A549 (cell line): ENCODE measurements around the gene ROR2. TPM values are rescaled to one million over a fixed set of nuclear protein-coding genes. Genes with fewer than 3 reads are reported as not detected.

Experiments
- ATAC-seq, 2 experiments: fragments of 200-7000 bp in 1 of 2; fragments of >200 bp in 1 of 2; cut with Nextera tagmentation in 1 of 2; cut with Tn5 transposase in 1 of 2; 3 replicates each; pipeline versions ENCODE4 v1.8.0 to v1.9.1; 2018 to 2020; ENCODE audit warnings: mild to moderate bottlenecking in 1 of 2, moderate library complexity in 1 of 2
- CTCF ChIA-PET: fragments of 300-600 bp; sonication (Branson Sonifier 250); formaldehyde crosslinking; extraction: SDS; loops from one replicate; lab custom pipeline; 2021; ENCODE audit warnings: antibody characterized with exemption, inconsistent platforms; lab: Yijun Ruan, JAX
- POLR2A ChIA-PET: fragments of 350-600 bp; formaldehyde crosslinking; extraction: SDS; loops from one replicate; lab custom pipeline; 2021; ENCODE audit warnings: antibody characterized with exemption, inconsistent platforms; lab: Yijun Ruan, JAX
- DNase-seq, 2 experiments: peaks; one replicate each; pipeline versions ENCODE4 v3.0.0 to v3.0.0-alpha.2; 2011 to 2016; ENCODE audit warnings: low read depth in 1 of 2, low spot score in 1 of 2
- FAIRE-seq: peaks from 2 replicates; lab custom pipeline; 2011; peaks lifted over from hg19 to GRCh38; lab: Jason Lieb, UNC
- H3K27ac ChIP-seq, 2 experiments: fragments of >200 bp; sonication (Bioruptor Twin); formaldehyde crosslinking; 3 replicates each; pipeline ENCODE4 v1.5.1; 2016 to 2017
- H3K4me1 ChIP-seq: fragments of >200 bp; sonication (Bioruptor Twin); formaldehyde crosslinking; 3 replicates; pipeline ENCODE4 v1.6.1; 2016
- H3K4me2 ChIP-seq: fragments of >200 bp; sonication (Bioruptor Twin); formaldehyde crosslinking; 3 replicates; pipeline ENCODE4 v1.6.1; 2016
- H3K4me3 ChIP-seq: fragments of >200 bp; sonication (Bioruptor Twin); formaldehyde crosslinking; 3 replicates; pipeline ENCODE4 v1.5.1; 2016
- H3K9me3 ChIP-seq: fragments of >200 bp; sonication (Bioruptor Twin); formaldehyde crosslinking; 3 replicates; pipeline ENCODE4 v1.6.1; 2016
- BCL3 ChIP-seq: fragments of >200 bp; sonication (Bioruptor Twin); formaldehyde crosslinking; IDR thresholded peaks from 3 replicates; pipeline ENCODE4 v1.6.1; 2016
- CBX2 ChIP-seq: fragments of 200-600 bp; sonication (generic); IDR thresholded peaks from 2 replicates; pipeline ENCODE4 v1.6.1; 2016; ENCODE audit warnings: low read depth, mild to moderate bottlenecking, borderline replicate concordance
- CEBPB ChIP-seq, 2 experiments: fragments of >200 bp in 1 of 2; sonication (Bioruptor Twin) in 1 of 2; formaldehyde crosslinking in 1 of 2; IDR thresholded peaks; 2 replicates each; pipeline ENCODE4 v1.6.1; 2012 to 2016
- ELK1 ChIP-seq: fragments of 150-350 bp; IDR thresholded peaks from 2 replicates; pipeline ENCODE4 v1.6.1; 2014; ENCODE audit warnings: low read depth, mild to moderate bottlenecking, low read length
- EP300 ChIP-seq, 2 experiments: fragments of >200 bp; sonication (Bioruptor Twin); formaldehyde crosslinking; IDR thresholded peaks; 2 replicates in 1 of 2; 3 replicates in 1 of 2; pipeline ENCODE4 v1.6.1; 2016 to 2017
- HOXB5 ChIP-seq: fragments of 250-450 bp; sonication (Bioruptor Pico); IDR thresholded peaks from 2 replicates; pipeline ENCODE4 v1.5.0; 2020; ENCODE audit warnings: mild to moderate bottlenecking, moderate library complexity
- JUN ChIP-seq, 2 experiments: fragments of >200 bp; sonication (Bioruptor Twin); formaldehyde crosslinking; IDR thresholded peaks; 2 replicates in 1 of 2; 3 replicates in 1 of 2; pipeline ENCODE4 v1.6.1; 2016 to 2017
- KDM1A ChIP-seq: fragments of 200-600 bp; sonication (generic); IDR thresholded peaks from 2 replicates; pipeline ENCODE4 v1.6.1; 2016; ENCODE audit warnings: low read depth, mild to moderate bottlenecking
- KDM5A ChIP-seq: fragments of 200-600 bp; sonication (generic); IDR thresholded peaks from 2 replicates; pipeline ENCODE4 v1.6.1; 2016; ENCODE audit warnings: antibody characterized with exemption, mild to moderate bottlenecking
- MAFK ChIP-seq: fragments of 450-650 bp; IDR thresholded peaks from 2 replicates; pipeline ENCODE4 v1.6.1; 2014; ENCODE audit not compliant: partially characterized antibody
- NFE2L2 ChIP-seq: fragments of 150-350 bp; conservative IDR thresholded peaks from 2 replicates; pipeline ENCODE4 v1.6.1; 2014; ENCODE audit warnings: low read length
- RARB ChIP-seq: fragments of 250-450 bp; sonication (Bioruptor Pico); IDR thresholded peaks from 2 replicates; pipeline ENCODE4 v1.8.0; 2021; ENCODE audit warnings: mild to moderate bottlenecking, moderate library complexity
- RNF2 ChIP-seq: fragments of 200-600 bp; sonication (generic); IDR thresholded peaks from 2 replicates; pipeline ENCODE4 v1.6.1; 2016; ENCODE audit warnings: low read depth, mild to moderate bottlenecking, antibody characterized with exemption, moderate library complexity, borderline replicate concordance
- SREBF2 ChIP-seq: fragments of 450-650 bp; IDR thresholded peaks from 2 replicates; pipeline ENCODE4 v1.6.1; 2014; ENCODE audit warnings: mild to moderate bottlenecking, moderate library complexity
- WGBS: methylation state at CpG from one replicate; pipeline ENCODE4 v1.1.6; 2017; ENCODE audit errors: missing lambda C conversion rate; 5-methylcytosine and 5-hydroxymethylcytosine counted together
- polyA plus RNA-seq, 4 experiments: library from polyadenylated mRNA; depleted of rRNA in 3 of 4; stranded (reverse); fragments of >200 nt; fragmentation: RNase III in 1 of 4; extraction: RNeasy Plus Mini Kit Qiagen cat#74134 plus additional on column Dnase treatment in 1 of 4; gene quantifications; 2 replicates in 3 of 4; 3 replicates in 1 of 4; pipeline ENCODE4 v1.2.3, GENCODE V29; 2011 to 2017
- TF ChIP-seq, protein P1 (sequence below): IDR thresholded peaks from 2 replicates; pipeline ENCODE4 v1.6.1; 2012

The ROR2 gene
- polyA plus RNA-seq, 2 of the 4 experiments (the other 2 are of a cell fraction) = 0.12 to 0.53 TPM

- H3K9me3 ChIP-seq = no peaks in the 10 kb centered on the region
- peak overlapping the region; percentile 52 for H3K4me3 ChIP-seq
- peak overlapping the region; percentile 79 for H3K4me2 ChIP-seq
- 0 out of 3 replicates have a peak, but pooled peaks cover 4% of the 10 kb centered on the region for H3K4me1 ChIP-seq
- TF ChIP-seq, protein P1, sequence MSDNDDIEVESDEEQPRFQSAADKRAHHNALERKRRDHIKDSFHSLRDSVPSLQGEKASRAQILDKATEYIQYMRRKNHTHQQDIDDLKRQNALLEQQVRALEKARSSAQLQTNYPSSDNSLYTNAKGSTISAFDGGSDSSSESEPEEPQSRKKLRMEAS = no peak
- TF ChIP-seq HOXB5 (CRISPR knock-in tag) (no peak), KDM5A (no peak), BCL3 (no peak), ELK1 (no peak), NFE2L2 (no peak), CBX2 (no peak), RARB (CRISPR knock-in tag) (no peak), CEBPB (IDR thresholded peaks at IDR 0.05) (no peak), KDM1A (no peak), MAFK (no peak), EP300 (IDR thresholded peaks at IDR 0.05) (no peak), SREBF2 (no peak)
- peak; percentile 78 to 95 for ATAC-seq
- ChIA-PET POLR2A (interaction anchor here (0.7 kb wide), 1 partner anchor 791 kb away, joined by 7 read pairs; no protein-coding TSS in a partner anchor), CTCF (interaction anchor here (0.7 kb wide), 1 partner anchor 111 kb away, joined by 4 read pairs; no protein-coding TSS in a partner anchor)
- 10% methylated on average over 23 of the region's 39 CpGs for WGBS
- FAIRE-seq = no peak
- peak in 1 of 2 experiments; percentile 64 for DNase-seq
- H3K27ac ChIP-seq = peak overlapping the region; percentile 49 to 73; a peak in 5 of 6 replicates
Observed at GRCh38 chr9:91714020-91714806, 235.8 kb downstream of the ROR2 start.

- Histone ChIP-seq H3K4me3 (no peak overlapping the region), H3K9me3 (no peaks in the 10 kb centered on the region; the same call in 2 of the 3 replicates), H3K27ac (no peak overlapping the region), H3K4me2 (no peak overlapping the region), H3K4me1 (0 out of 3 replicates have a peak, but pooled peaks cover 4% of the 10 kb centered on the region)
- ChIA-PET POLR2A (no interaction called here), CTCF (interaction anchor here (0.7 kb wide), 1 partner anchor 129 kb away, joined by 6 read pairs; no protein-coding TSS in a partner anchor)
- 89% methylated on average over 7 of the region's 7 CpGs for WGBS
- TF ChIP-seq BCL3 (no peak), RNF2 (no peak)
- ATAC-seq = no peak
- DNase-seq = no peak
- FAIRE-seq = no peak
Observed at GRCh38 chr9:91712811-91713210, 237.2 kb downstream of the ROR2 start.

- no peak for DNase-seq
- no peak for ATAC-seq
- no peak overlapping the region for H3K4me2 ChIP-seq
- WGBS = 81% methylated on average over 8 of the region's 8 CpGs
- H3K4me1 ChIP-seq = 0 out of 3 replicates have a peak, but pooled peaks cover 4% of the 10 kb centered on the region
- peaks cover 3% of the 10 kb centered on the region; the same call in 1 of the 3 replicates for H3K9me3 ChIP-seq
- ChIA-PET CTCF (no interaction called here), POLR2A (no interaction called here)
- TF ChIP-seq JUN (IDR thresholded peaks at IDR 0.05) = no peak
- no peak overlapping the region for H3K27ac ChIP-seq
- no peak overlapping the region for H3K4me3 ChIP-seq
- peak; percentile 39 for FAIRE-seq
Observed at GRCh38 chr9:91711755-91712601, 238.1 kb downstream of the ROR2 start.
